H9 (cell line): ENCODE results near the gene SAXO1. TPM values are rescaled to one million over a fixed set of nuclear protein-coding genes. Genes with fewer than 3 reads are reported as not detected.

Experiments
- DNase-seq: peaks from one replicate; pipeline ENCODE4 v3.0.0-alpha.2; 2017
- H2AFZ ChIP-seq: one replicate; pipeline ENCODE4 v1.6.1; 2013; ENCODE audit warnings: mild to moderate bottlenecking, low read length, control low read depth, moderate library complexity
- H2AK5ac ChIP-seq: 2 replicates; pipeline ENCODE4 v1.6.1; 2013; ENCODE audit warnings: low read length, control low read depth, mixed read lengths; ENCODE audit not compliant: insufficient read length
- H2BK120ac ChIP-seq: one replicate; pipeline ENCODE4 v1.6.1; 2013; ENCODE audit warnings: low read depth, mild to moderate bottlenecking, low read length, control low read depth, inconsistent platforms; ENCODE audit not compliant: poor library complexity, severe bottlenecking
- H2BK12ac ChIP-seq: 2 replicates; pipeline ENCODE4 v1.6.1; 2013; ENCODE audit warnings: low read length, control low read depth, mixed read lengths, low read depth; ENCODE audit not compliant: insufficient read length
- H2BK15ac ChIP-seq: 2 replicates; pipeline ENCODE4 v1.6.1; 2013; ENCODE audit warnings: low read depth, low read length, control low read depth
- H2BK20ac ChIP-seq: one replicate; pipeline ENCODE4 v1.6.1; 2013; ENCODE audit warnings: low read depth, mild to moderate bottlenecking, low read length, control low read depth, inconsistent platforms; ENCODE audit not compliant: poor library complexity, severe bottlenecking
- H2BK5ac ChIP-seq: 2 replicates; pipeline ENCODE4 v1.6.1; 2013; ENCODE audit warnings: low read length, control low read depth, mixed read lengths; ENCODE audit not compliant: insufficient read length
- H3K14ac ChIP-seq: 2 replicates; pipeline ENCODE4 v1.6.1; 2013; ENCODE audit warnings: low read length, control low read depth; ENCODE audit not compliant: insufficient read depth
- H3K18ac ChIP-seq: 2 replicates; pipeline ENCODE4 v1.6.1; 2013; ENCODE audit warnings: low read depth, mild to moderate bottlenecking, mixed read lengths, low read length, control low read depth; ENCODE audit not compliant: insufficient read length
- H3K23ac ChIP-seq: 2 replicates; pipeline ENCODE4 v1.6.1; 2013; ENCODE audit warnings: low read length, control low read depth, mixed read lengths, low read depth; ENCODE audit not compliant: insufficient read length
- H3K23me2 ChIP-seq: 2 replicates; pipeline ENCODE4 v1.6.1; 2013; ENCODE audit warnings: low read depth, mild to moderate bottlenecking, mixed read lengths, low read length, control low read depth; ENCODE audit not compliant: insufficient read length, poor library complexity, severe bottlenecking
- H3K27ac ChIP-seq: 2 replicates; pipeline ENCODE4 v1.5.1; 2013; ENCODE audit warnings: low read length, control low read depth, mixed read lengths, low read depth; ENCODE audit not compliant: insufficient read length
- H3K27me3 ChIP-seq: 2 replicates; pipeline ENCODE4 v1.6.1; 2013; ENCODE audit warnings: low read length, control low read depth, inconsistent platforms; ENCODE audit not compliant: insufficient read depth
- H3K4ac ChIP-seq: 2 replicates; pipeline ENCODE4 v1.6.1; 2013; ENCODE audit warnings: low read depth, mild to moderate bottlenecking, control low read depth, inconsistent platforms, low read length, moderate library complexity
- H3K4me1 ChIP-seq: 2 replicates; pipeline ENCODE4 v1.6.1; 2013; ENCODE audit warnings: low read length, control low read depth, inconsistent platforms; ENCODE audit not compliant: insufficient read depth
- H3K4me2 ChIP-seq: 2 replicates; pipeline ENCODE4 v1.6.1; 2013; ENCODE audit warnings: low read length, control low read depth, mixed read lengths; ENCODE audit not compliant: insufficient read length, insufficient read depth
- H3K56ac ChIP-seq: 2 replicates; pipeline ENCODE4 v1.6.1; 2013; ENCODE audit warnings: low read depth, mild to moderate bottlenecking, mixed read lengths, low read length, control low read depth; ENCODE audit not compliant: insufficient read length
- H3K79me1 ChIP-seq: 2 replicates; pipeline ENCODE4 v1.6.1; 2013; ENCODE audit warnings: low read depth, mild to moderate bottlenecking, moderate library complexity, low read length, control low read depth, inconsistent platforms; ENCODE audit not compliant: insufficient read depth, poor library complexity, severe bottlenecking
- H3K79me2 ChIP-seq: 2 replicates; pipeline ENCODE4 v1.6.1; 2013; ENCODE audit warnings: low read length, control low read depth, inconsistent platforms; ENCODE audit not compliant: insufficient read depth
- H3K9ac ChIP-seq: 2 replicates; pipeline ENCODE4 v1.6.1; 2013; ENCODE audit warnings: low read length, control low read depth, mixed read lengths; ENCODE audit not compliant: insufficient read length; ENCODE audit errors: extremely low read depth
- H3K9me3 ChIP-seq: one replicate; pipeline ENCODE4 v1.6.1; 2013; ENCODE audit warnings: low read depth, low read length, inconsistent platforms; ENCODE audit not compliant: control insufficient read depth
- H3T11ph ChIP-seq: one replicate; pipeline ENCODE4 v1.6.1; 2013; ENCODE audit warnings: mild to moderate bottlenecking, low read length, control low read depth, inconsistent platforms
- H4K20me1 ChIP-seq: one replicate; pipeline ENCODE4 v1.6.1; 2013; ENCODE audit not compliant: control insufficient read depth, insufficient read length, insufficient read depth
- H4K5ac ChIP-seq: 2 replicates; pipeline ENCODE4 v1.6.1; 2013; ENCODE audit warnings: low read depth, mild to moderate bottlenecking, mixed read lengths, low read length, control low read depth; ENCODE audit not compliant: insufficient read length
- H4K8ac ChIP-seq: replicated peaks from 2 replicates; pipeline ENCODE4 v1.6.1; 2013; ENCODE audit warnings: low read length, control low read depth, mixed read lengths, low read depth; ENCODE audit not compliant: insufficient read length
- H4K91ac ChIP-seq: 2 replicates; pipeline ENCODE4 v1.6.1; 2013; ENCODE audit warnings: low read depth, mild to moderate bottlenecking, moderate library complexity, mixed read lengths, low read length, control low read depth; ENCODE audit not compliant: insufficient read length
- H3K27ac Mint-ChIP-seq, 3 experiments: 2 replicates in 2 of 3; 3 replicates in 1 of 3; pipeline ENCODE4 v1.8.0; 2020 to 2021; ENCODE audit warnings: mixed read lengths in 3 of 3, mild to moderate bottlenecking in 1 of 3, moderate library complexity in 1 of 3
- H3K27me3 Mint-ChIP-seq: 2 replicates; pipeline ENCODE4 v1.8.0; 2021; ENCODE audit warnings: low read depth, mild to moderate bottlenecking, moderate library complexity, mixed read lengths
- H3K36me3 Mint-ChIP-seq, 3 experiments: 2 replicates in 2 of 3; 3 replicates in 1 of 3; pipeline ENCODE4 v1.8.0; 2020 to 2021; ENCODE audit warnings: low read depth in 3 of 3, mixed read lengths in 3 of 3; ENCODE audit not compliant: insufficient read depth in 1 of 3
- H3K4me1 Mint-ChIP-seq, 2 experiments: 2 replicates each; pipeline ENCODE4 v1.8.0; 2020; ENCODE audit warnings: mixed read lengths in 2 of 2
- H3K4me3 Mint-ChIP-seq, 2 experiments: 2 replicates in 1 of 2; 3 replicates in 1 of 2; pipeline ENCODE4 v1.8.0; 2020 to 2021; ENCODE audit warnings: mild to moderate bottlenecking in 2 of 2, mixed read lengths in 2 of 2, moderate library complexity in 1 of 2
- H3K9me3 Mint-ChIP-seq, 2 experiments: 2 replicates in 1 of 2; 3 replicates in 1 of 2; pipeline ENCODE4 v1.8.0; 2020; ENCODE audit warnings: mild to moderate bottlenecking in 2 of 2, mixed read lengths in 2 of 2, moderate library complexity in 1 of 2
- WGBS: extraction: QIAGEN DNeasy Blood & Tissue Kit; methylation state at CpG from one replicate; pipeline ENCODE4 v1.1.7; 2013; ENCODE audit warnings: missing lambda C conversion rate, low lambda C conversion rate, mixed read lengths; ENCODE audit not compliant: insufficient read length; ENCODE audit errors: extremely low coverage; 5-methylcytosine and 5-hydroxymethylcytosine counted together
- total RNA-seq: library from RNA; stranded (reverse); gene quantifications from 2 replicates; pipeline ENCODE4 v1.2.1, GENCODE V29; 2021
- TF ChIP-seq, protein P1 (sequence below): fragments of 200-600 bp; sonication (generic); conservative IDR thresholded peaks from 3 replicates; pipeline ENCODE4 v1.8.0; 2021; ENCODE audit warnings: antibody characterized with exemption, mild to moderate bottlenecking

Gene SAXO1
- total RNA-seq, 1 experiment from 2014 or later = 0.09 TPM

DNA sequence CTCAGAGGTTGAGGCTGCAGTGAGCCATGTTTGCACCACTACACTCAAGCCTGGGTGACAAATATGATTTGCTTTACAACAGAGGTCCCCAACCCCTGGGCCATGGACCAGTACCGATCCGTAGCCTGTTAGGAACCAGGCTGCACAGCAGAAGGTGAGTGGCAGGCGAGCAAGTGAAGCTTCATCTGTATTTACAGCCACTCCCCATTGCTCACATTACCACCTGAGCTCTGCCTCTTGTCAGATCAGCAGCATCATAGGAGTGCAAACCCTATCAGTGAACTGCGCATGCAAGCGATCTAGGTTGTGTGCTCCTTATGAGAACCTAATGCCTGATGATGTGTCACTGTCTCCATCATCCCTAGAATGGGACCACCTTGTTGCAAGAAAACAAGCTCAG is 42.5 kb downstream of the SAXO1 start:
- Histone ChIP-seq H3K18ac (no peak overlapping the region), H2BK5ac (no peak overlapping the region), H2AFZ (no peak overlapping the region), H2BK15ac (no peak overlapping the region), H4K8ac (no peak overlapping the region), H2BK12ac (no peak overlapping the region), H3K4me1 (no peaks in the 10 kb centered on the region), H2AK5ac (no peak overlapping the region), H4K5ac (no peak overlapping the region), H4K20me1 (no peaks in the 10 kb centered on the region), H3K4ac (no peak overlapping the region), H4K91ac (no peak overlapping the region), H3K79me2 (no peaks in the 10 kb centered on the region), H3K9me3 (no peaks in the 10 kb centered on the region), H3T11ph (no peak overlapping the region), H3K56ac (no peak overlapping the region), H3K4me2 (no peak overlapping the region), H3K14ac (no peak overlapping the region), H3K27ac (no peak overlapping the region), H3K23ac (no peak overlapping the region), H3K27me3 (no peaks in the 10 kb centered on the region), H3K23me2 (no peaks in the 10 kb centered on the region), H2BK120ac (no peak overlapping the region), H3K9ac (no peak overlapping the region), H3K79me1 (no peaks in the 10 kb centered on the region), H2BK20ac (no peak overlapping the region)
- no peak overlapping the region for H3K4me3 Mint-ChIP-seq
- WGBS = no CpG with 5 or more reads among the region's 5 CpGs
- no peaks in the 10 kb centered on the region for H3K4me1 Mint-ChIP-seq
- H3K36me3 Mint-ChIP-seq = no peaks in the 10 kb centered on the region
- no peaks in the 10 kb centered on the region; the same call in 1 of the 2 replicates for H3K27me3 Mint-ChIP-seq
- DNase-seq = no peak
- peaks cover 0 to 5% of the 10 kb centered on the region in 2 experiments; a peak in 1 of 5 replicates for H3K9me3 Mint-ChIP-seq
- TF ChIP-seq, protein P1, sequence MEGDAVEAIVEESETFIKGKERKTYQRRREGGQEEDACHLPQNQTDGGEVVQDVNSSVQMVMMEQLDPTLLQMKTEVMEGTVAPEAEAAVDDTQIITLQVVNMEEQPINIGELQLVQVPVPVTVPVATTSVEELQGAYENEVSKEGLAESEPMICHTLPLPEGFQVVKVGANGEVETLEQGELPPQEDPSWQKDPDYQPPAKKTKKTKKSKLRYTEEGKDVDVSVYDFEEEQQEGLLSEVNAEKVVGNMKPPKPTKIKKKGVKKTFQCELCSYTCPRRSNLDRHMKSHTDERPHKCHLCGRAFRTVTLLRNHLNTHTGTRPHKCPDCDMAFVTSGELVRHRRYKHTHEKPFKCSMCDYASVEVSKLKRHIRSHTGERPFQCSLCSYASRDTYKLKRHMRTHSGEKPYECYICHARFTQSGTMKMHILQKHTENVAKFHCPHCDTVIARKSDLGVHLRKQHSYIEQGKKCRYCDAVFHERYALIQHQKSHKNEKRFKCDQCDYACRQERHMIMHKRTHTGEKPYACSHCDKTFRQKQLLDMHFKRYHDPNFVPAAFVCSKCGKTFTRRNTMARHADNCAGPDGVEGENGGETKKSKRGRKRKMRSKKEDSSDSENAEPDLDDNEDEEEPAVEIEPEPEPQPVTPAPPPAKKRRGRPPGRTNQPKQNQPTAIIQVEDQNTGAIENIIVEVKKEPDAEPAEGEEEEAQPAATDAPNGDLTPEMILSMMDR = no peak
- H3K27ac Mint-ChIP-seq = no peak overlapping the region
